HG02884 (cell line): ENCODE measurements around the gene CDK5RAP1.
"Not testable (repeated sequence)": the region's sequence is repeated elsewhere in the genome, so short reads cannot be mapped to it uniquely, and the experiment has no call there.

Experiments used
- ATAC-seq: cut with Tn5 transposase; IDR thresholded peaks from one replicate; pipeline ENCODE4 v1.9.1; 2021; ENCODE audit warnings: mild to moderate bottlenecking, moderate library complexity; ENCODE audit not compliant: unreplicated experiment

Gene CDK5RAP1

GRCh38 chr20:33419140-33419974, 18.0 kb upstream of the CDK5RAP1 start:
- ATAC-seq, result no peak

- no peak for ATAC-seq
Observed at GRCh38 chr20:33418033-33418432, 16.7 kb upstream of the CDK5RAP1 start.

GRCh38 chr20:33415948-33416347, 14.6 kb upstream of the CDK5RAP1 start:
- no peak for ATAC-seq

GRCh38 chr20:33412484-33412838, 11.1 kb upstream of the CDK5RAP1 start:
- ATAC-seq, result no peak

- no peak for ATAC-seq
Observed at GRCh38 chr20:33411711-33412483, 10.6 kb upstream of the CDK5RAP1 start.

- no peak for ATAC-seq
Observed at GRCh38 chr20:33411242-33411641, 9.9 kb upstream of the CDK5RAP1 start.

GRCh38 chr20:33410081-33410742, 8.9 kb upstream of the CDK5RAP1 start:
- no peak for ATAC-seq

GRCh38 chr20:33408716-33409654, 7.7 kb upstream of the CDK5RAP1 start:
- no peak for ATAC-seq

GRCh38 chr20:33408313-33408712, 7.0 kb upstream of the CDK5RAP1 start:
- no peak for ATAC-seq

- ATAC-seq, result no peak
Observed at GRCh38 chr20:33407796-33408195, 6.5 kb upstream of the CDK5RAP1 start.

GRCh38 chr20:33407251-33407650, 5.9 kb upstream of the CDK5RAP1 start:
- no peak for ATAC-seq

- no peak for ATAC-seq
Observed at GRCh38 chr20:33404281-33404680, 3.0 kb upstream of the CDK5RAP1 start.

GRCh38 chr20:33401921-33402369, 626 bp upstream of the CDK5RAP1 start:
- no peak for ATAC-seq

GRCh38 chr20:33400812-33401183, 521 bp downstream of the CDK5RAP1 start:
- ATAC-seq, result no peak

- no peak for ATAC-seq
Observed at GRCh38 chr20:33399924-33400323, 1.4 kb downstream of the CDK5RAP1 start.

- no peak for ATAC-seq
Observed at GRCh38 chr20:33394718-33395117, 6.6 kb downstream of the CDK5RAP1 start.

- no peak for ATAC-seq
Observed at GRCh38 chr20:33393609-33394008, 7.7 kb downstream of the CDK5RAP1 start.

GRCh38 chr20:33391722-33392415, 9.4 kb downstream of the CDK5RAP1 start:
- no peak for ATAC-seq

GRCh38 chr20:33389326-33389725, 12.0 kb downstream of the CDK5RAP1 start:
- not testable (repeated sequence) for ATAC-seq

- no peak for ATAC-seq
Observed at GRCh38 chr20:33388268-33388667, 13.1 kb downstream of the CDK5RAP1 start.
